WTC11 (cell line): Measurements from ENCODE around the gene PDE1A. TPM values are rescaled to one million over a fixed set of nuclear protein-coding genes. Genes with fewer than 3 reads are reported as not detected.

Source experiments
- ATAC-seq: fragments of 200-7000 bp; cut with Tn5 transposase; 2 replicates; pipeline ENCODE4 v1.10.0; 2021; ENCODE audit warnings: mild to moderate bottlenecking, moderate library complexity
- CTCF ChIA-PET: fragments of 300-600 bp; sonication (Branson Sonifier 250); formaldehyde crosslinking; loops from one replicate; lab custom pipeline; 2021; ENCODE audit warnings: antibody characterized with exemption; lab: Charles Lee
- POLR2A ChIA-PET: fragments of 350-600 bp; sonication (Branson Sonifier 250); formaldehyde crosslinking; loops from one replicate; lab custom pipeline; 2021; ENCODE audit warnings: antibody characterized with exemption; lab: Charles Lee
- DNase-seq: peaks from one replicate; pipeline ENCODE4 v3.0.0; 2021; ENCODE audit warnings: low spot score
- H3K27ac Mint-ChIP-seq: 2 replicates; pipeline ENCODE4 v1.8.0; 2021; ENCODE audit warnings: mixed read lengths
- H3K27me3 Mint-ChIP-seq: 2 replicates; pipeline ENCODE4 v1.8.0; 2021; ENCODE audit warnings: low read depth, mild to moderate bottlenecking, moderate library complexity, mixed read lengths
- H3K36me3 Mint-ChIP-seq: 2 replicates; pipeline ENCODE4 v1.8.0; 2021; ENCODE audit warnings: mixed read lengths
- H3K4me1 Mint-ChIP-seq: 2 replicates; pipeline ENCODE4 v1.8.0; 2022; ENCODE audit warnings: mixed read lengths
- H3K4me3 Mint-ChIP-seq: 2 replicates; pipeline ENCODE4 v1.8.0; 2021; ENCODE audit warnings: mild to moderate bottlenecking, moderate library complexity, mixed read lengths
- H3K9me3 Mint-ChIP-seq: 2 replicates; pipeline ENCODE4 v1.8.0; 2021; ENCODE audit warnings: mixed read lengths
- CBFB ChIP-seq: sonication (generic); formaldehyde crosslinking; IDR thresholded peaks from 2 replicates; pipeline ENCODE4 v1.8.1; 2022; ENCODE audit warnings: mild to moderate bottlenecking, low read depth, missing genetic modification reagents
- EMX1 ChIP-seq: fragments of 250-450 bp; sonication (Bioruptor Pico); IDR thresholded peaks from 2 replicates; pipeline ENCODE4 v1.8.0; 2021; ENCODE audit warnings: mild to moderate bottlenecking
- FOXJ3 ChIP-seq: sonication (generic); formaldehyde crosslinking; IDR thresholded peaks from 2 replicates; pipeline ENCODE4 v1.9.0; 2021; ENCODE audit warnings: missing genetic modification reagents, mild to moderate bottlenecking, borderline replicate concordance
- FOXK1 ChIP-seq: sonication (generic); formaldehyde crosslinking; IDR thresholded peaks from 2 replicates; pipeline ENCODE4 v1.8.0; 2022; ENCODE audit warnings: mild to moderate bottlenecking, moderate library complexity, missing genetic modification reagents
- GABPB1 ChIP-seq: sonication (generic); formaldehyde crosslinking; IDR thresholded peaks from 2 replicates; pipeline ENCODE4 v1.8.1; 2023; ENCODE audit warnings: mild to moderate bottlenecking, missing genetic modification reagents
- GRHL2 ChIP-seq: fragments of 250-450 bp; sonication (Bioruptor Pico); IDR thresholded peaks from 2 replicates; pipeline ENCODE4 v1.8.0; 2022; ENCODE audit warnings: mild to moderate bottlenecking, moderate library complexity; ENCODE audit not compliant: insufficient replicate concordance, severe bottlenecking
- HMGA2 ChIP-seq: fragments of 250-450 bp; sonication (Bioruptor Pico); IDR thresholded peaks from 2 replicates; pipeline ENCODE4 v1.4.0; 2021; ENCODE audit warnings: mild to moderate bottlenecking, moderate library complexity
- IRF2 ChIP-seq: sonication (generic); formaldehyde crosslinking; IDR thresholded peaks from 2 replicates; pipeline ENCODE4 v1.8.0; 2022; ENCODE audit warnings: low read depth, missing genetic modification reagents, borderline replicate concordance
- JAZF1 ChIP-seq: fragments of 250-450 bp; sonication (Bioruptor Pico); IDR thresholded peaks from 2 replicates; pipeline ENCODE4 v1.9.0; 2021; ENCODE audit warnings: moderate library complexity, mild to moderate bottlenecking, inconsistent platforms
- JUN ChIP-seq: sonication (generic); formaldehyde crosslinking; IDR thresholded peaks from 2 replicates; pipeline ENCODE4 v1.8.0; 2023; ENCODE audit warnings: mild to moderate bottlenecking, missing genetic modification reagents
- MXD4 ChIP-seq: fragments of 250-450 bp; sonication (Bioruptor Pico); IDR thresholded peaks from 2 replicates; pipeline ENCODE4 v1.8.0; 2021; ENCODE audit warnings: mild to moderate bottlenecking, moderate library complexity, borderline replicate concordance
- NR2C2 ChIP-seq: sonication (generic); formaldehyde crosslinking; IDR thresholded peaks from 2 replicates; pipeline ENCODE4 v1.8.0; 2022; ENCODE audit warnings: mild to moderate bottlenecking, missing genetic modification reagents
- NR3C1 ChIP-seq: sonication (generic); formaldehyde crosslinking; conservative IDR thresholded peaks from 2 replicates; pipeline ENCODE4 v1.8.1; 2023; ENCODE audit warnings: low read depth, mild to moderate bottlenecking, missing genetic modification reagents
- PRRX2 ChIP-seq: fragments of 250-450 bp; sonication (Bioruptor Pico); IDR thresholded peaks from 2 replicates; pipeline ENCODE4 v1.8.0; 2021; ENCODE audit warnings: mild to moderate bottlenecking
- TCF7 ChIP-seq: sonication (generic); formaldehyde crosslinking; IDR thresholded peaks from 2 replicates; pipeline ENCODE4 v1.8.0; 2022; ENCODE audit warnings: mild to moderate bottlenecking, low read depth, missing genetic modification reagents, moderate library complexity
- TP53 ChIP-seq: sonication (generic); formaldehyde crosslinking; IDR thresholded peaks from 2 replicates; pipeline ENCODE4 v1.8.1; 2023; ENCODE audit warnings: mild to moderate bottlenecking, missing genetic modification reagents
- ZNF232 ChIP-seq: sonication (generic); formaldehyde crosslinking; IDR thresholded peaks from 2 replicates; pipeline ENCODE4 v1.8.0; 2022; ENCODE audit warnings: mild to moderate bottlenecking, missing genetic modification reagents
- ZNF263 ChIP-seq: sonication (generic); formaldehyde crosslinking; IDR thresholded peaks from 2 replicates; pipeline ENCODE4 v1.8.1; 2022; ENCODE audit warnings: low read depth, mild to moderate bottlenecking, moderate library complexity, missing genetic modification reagents
- total RNA-seq: library from RNA; stranded (reverse); gene quantifications from 3 replicates; pipeline ENCODE4 v1.2.3, GENCODE V29; 2021
- TF ChIP-seq, protein P1 (sequence below): sonication (generic); formaldehyde crosslinking; IDR thresholded peaks from 2 replicates; pipeline ENCODE4 v1.8.0; 2023; ENCODE audit warnings: missing genetic modification reagents, mild to moderate bottlenecking, borderline replicate concordance
- TF ChIP-seq, protein P2 (sequence below): sonication (generic); formaldehyde crosslinking; IDR thresholded peaks from 2 replicates; pipeline ENCODE4 v1.8.0; 2022; ENCODE audit warnings: mild to moderate bottlenecking, missing genetic modification reagents
- TF ChIP-seq, protein P3 (sequence below): sonication (generic); formaldehyde crosslinking; IDR thresholded peaks from 2 replicates; pipeline ENCODE4 v1.8.1; 2023; ENCODE audit warnings: mild to moderate bottlenecking, missing genetic modification reagents
- TF ChIP-seq, protein P4 (sequence below): sonication (generic); formaldehyde crosslinking; conservative IDR thresholded peaks from 2 replicates; pipeline ENCODE4 v1.8.1; 2023; ENCODE audit warnings: mild to moderate bottlenecking, low read depth, missing genetic modification reagents, moderate library complexity
- TF ChIP-seq, protein P5 (sequence below): sonication (generic); formaldehyde crosslinking; IDR thresholded peaks from 2 replicates; pipeline ENCODE4 v1.8.0; 2023; ENCODE audit warnings: missing genetic modification reagents
- TF ChIP-seq, protein P6 (sequence below): fragments of 250-450 bp; sonication (Bioruptor Pico); IDR thresholded peaks from 2 replicates; pipeline ENCODE4 v1.9.0; 2021; ENCODE audit warnings: mild to moderate bottlenecking
- TF ChIP-seq, protein P7 (sequence below): sonication (generic); formaldehyde crosslinking; IDR thresholded peaks from 2 replicates; pipeline ENCODE4 v1.8.1; 2023; ENCODE audit warnings: mild to moderate bottlenecking, missing genetic modification reagents, moderate library complexity

The PDE1A gene
- total RNA-seq, 1 experiment from 2014 or later, result not detected

DNA sequence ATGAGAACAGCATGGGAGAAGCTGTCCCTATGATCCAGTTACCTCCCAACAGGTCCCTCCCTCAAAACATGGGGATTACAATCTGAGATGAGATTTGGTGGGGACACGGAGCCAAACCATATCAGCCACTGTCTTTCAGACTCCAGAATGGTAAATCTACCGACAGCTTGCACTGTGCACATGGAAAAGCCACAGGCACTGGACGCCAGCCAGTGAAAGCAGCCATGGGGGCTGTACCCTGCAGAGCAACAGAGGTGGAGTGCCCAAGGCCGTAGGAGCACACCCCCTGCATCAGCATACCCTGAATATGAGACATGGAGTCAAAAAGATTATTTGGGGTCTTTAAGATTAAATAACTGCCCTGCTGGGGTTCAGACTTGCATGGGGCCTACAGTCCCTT lies 218.4 kb downstream of the PDE1A start:
- Mint-ChIP-seq H3K4me3 (no peak overlapping the region), H3K9me3 (peaks cover 28% of the 10 kb centered on the region)
- TF ChIP-seq ZNF232 (CRISPR knock-in tag) (no peak), FOXK1 (no peak), PRRX2 (no peak), CBFB (CRISPR knock-in tag) (no peak), JUN (CRISPR knock-in tag) (no peak), NR3C1 (CRISPR knock-in tag) (no peak), EMX1 (CRISPR knock-in tag) (no peak), HMGA2 (CRISPR knock-in tag) (no peak), ZNF263 (CRISPR knock-in tag) (no peak), MXD4 (CRISPR knock-in tag) (no peak), TP53 (CRISPR knock-in tag) (no peak), JAZF1 (no peak)
- TF ChIP-seq, protein P1, sequence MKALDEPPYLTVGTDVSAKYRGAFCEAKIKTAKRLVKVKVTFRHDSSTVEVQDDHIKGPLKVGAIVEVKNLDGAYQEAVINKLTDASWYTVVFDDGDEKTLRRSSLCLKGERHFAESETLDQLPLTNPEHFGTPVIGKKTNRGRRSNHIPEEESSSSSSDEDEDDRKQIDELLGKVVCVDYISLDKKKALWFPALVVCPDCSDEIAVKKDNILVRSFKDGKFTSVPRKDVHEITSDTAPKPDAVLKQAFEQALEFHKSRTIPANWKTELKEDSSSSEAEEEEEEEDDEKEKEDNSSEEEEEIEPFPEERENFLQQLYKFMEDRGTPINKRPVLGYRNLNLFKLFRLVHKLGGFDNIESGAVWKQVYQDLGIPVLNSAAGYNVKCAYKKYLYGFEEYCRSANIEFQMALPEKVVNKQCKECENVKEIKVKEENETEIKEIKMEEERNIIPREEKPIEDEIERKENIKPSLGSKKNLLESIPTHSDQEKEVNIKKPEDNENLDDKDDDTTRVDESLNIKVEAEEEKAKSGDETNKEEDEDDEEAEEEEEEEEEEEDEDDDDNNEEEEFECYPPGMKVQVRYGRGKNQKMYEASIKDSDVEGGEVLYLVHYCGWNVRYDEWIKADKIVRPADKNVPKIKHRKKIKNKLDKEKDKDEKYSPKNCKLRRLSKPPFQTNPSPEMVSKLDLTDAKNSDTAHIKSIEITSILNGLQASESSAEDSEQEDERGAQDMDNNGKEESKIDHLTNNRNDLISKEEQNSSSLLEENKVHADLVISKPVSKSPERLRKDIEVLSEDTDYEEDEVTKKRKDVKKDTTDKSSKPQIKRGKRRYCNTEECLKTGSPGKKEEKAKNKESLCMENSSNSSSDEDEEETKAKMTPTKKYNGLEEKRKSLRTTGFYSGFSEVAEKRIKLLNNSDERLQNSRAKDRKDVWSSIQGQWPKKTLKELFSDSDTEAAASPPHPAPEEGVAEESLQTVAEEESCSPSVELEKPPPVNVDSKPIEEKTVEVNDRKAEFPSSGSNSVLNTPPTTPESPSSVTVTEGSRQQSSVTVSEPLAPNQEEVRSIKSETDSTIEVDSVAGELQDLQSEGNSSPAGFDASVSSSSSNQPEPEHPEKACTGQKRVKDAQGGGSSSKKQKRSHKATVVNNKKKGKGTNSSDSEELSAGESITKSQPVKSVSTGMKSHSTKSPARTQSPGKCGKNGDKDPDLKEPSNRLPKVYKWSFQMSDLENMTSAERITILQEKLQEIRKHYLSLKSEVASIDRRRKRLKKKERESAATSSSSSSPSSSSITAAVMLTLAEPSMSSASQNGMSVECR (CRISPR knock-in tag), result no peak
- TF ChIP-seq, protein P2, sequence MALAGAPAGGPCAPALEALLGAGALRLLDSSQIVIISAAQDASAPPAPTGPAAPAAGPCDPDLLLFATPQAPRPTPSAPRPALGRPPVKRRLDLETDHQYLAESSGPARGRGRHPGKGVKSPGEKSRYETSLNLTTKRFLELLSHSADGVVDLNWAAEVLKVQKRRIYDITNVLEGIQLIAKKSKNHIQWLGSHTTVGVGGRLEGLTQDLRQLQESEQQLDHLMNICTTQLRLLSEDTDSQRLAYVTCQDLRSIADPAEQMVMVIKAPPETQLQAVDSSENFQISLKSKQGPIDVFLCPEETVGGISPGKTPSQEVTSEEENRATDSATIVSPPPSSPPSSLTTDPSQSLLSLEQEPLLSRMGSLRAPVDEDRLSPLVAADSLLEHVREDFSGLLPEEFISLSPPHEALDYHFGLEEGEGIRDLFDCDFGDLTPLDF (CRISPR knock-in tag), result no peak
- TF ChIP-seq, protein P3, sequence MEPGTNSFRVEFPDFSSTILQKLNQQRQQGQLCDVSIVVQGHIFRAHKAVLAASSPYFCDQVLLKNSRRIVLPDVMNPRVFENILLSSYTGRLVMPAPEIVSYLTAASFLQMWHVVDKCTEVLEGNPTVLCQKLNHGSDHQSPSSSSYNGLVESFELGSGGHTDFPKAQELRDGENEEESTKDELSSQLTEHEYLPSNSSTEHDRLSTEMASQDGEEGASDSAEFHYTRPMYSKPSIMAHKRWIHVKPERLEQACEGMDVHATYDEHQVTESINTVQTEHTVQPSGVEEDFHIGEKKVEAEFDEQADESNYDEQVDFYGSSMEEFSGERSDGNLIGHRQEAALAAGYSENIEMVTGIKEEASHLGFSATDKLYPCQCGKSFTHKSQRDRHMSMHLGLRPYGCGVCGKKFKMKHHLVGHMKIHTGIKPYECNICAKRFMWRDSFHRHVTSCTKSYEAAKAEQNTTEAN, result no peak
- TF ChIP-seq, all 79 proteins: peak for 0
- POLR2A ChIA-PET, result no interaction called here
- H3K27ac Mint-ChIP-seq, result no peak overlapping the region
- peaks cover 20% of the 10 kb centered on the region for H3K4me1 Mint-ChIP-seq
- DNase-seq, result no peak
- peaks cover 14% of the 10 kb centered on the region for H3K36me3 Mint-ChIP-seq
- H3K27me3 Mint-ChIP-seq, result no peaks in the 10 kb centered on the region; the same call in 1 of the 2 replicates
- CTCF ChIA-PET, result no interaction called here
- no peak for ATAC-seq

DNA sequence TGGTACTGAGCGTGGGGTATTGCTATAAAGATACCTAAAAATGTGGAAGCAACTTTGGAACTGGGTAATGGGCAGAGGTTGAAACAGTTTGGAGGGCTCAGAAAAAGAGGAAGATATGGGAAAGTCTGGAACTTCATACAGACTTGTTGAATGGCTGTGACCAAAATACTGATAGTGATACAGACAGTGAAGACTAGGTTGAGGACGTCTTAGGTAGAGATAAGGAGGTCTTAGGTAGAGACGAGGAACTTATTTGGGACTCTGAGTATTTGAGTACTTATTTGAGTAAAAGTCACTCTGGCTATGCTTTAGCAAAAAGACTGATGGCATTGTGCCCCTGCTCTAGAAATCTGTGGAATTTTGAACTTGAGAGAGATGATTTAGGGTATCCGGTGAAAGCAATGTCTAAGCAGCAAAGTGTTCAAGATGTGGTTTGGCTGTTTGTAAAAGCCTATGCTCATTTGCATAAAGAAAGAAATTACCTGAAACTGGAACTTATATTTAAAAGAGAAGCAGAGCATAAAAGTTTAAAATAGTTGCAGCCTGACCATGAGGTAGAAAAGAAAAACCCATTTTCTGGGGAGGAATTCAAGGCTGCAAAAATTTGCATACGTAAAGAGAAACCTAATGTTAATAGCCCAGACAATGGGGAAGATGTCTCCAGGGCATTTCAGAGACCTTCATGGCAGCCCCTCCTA lies 219.6 kb downstream of the PDE1A start:
- Mint-ChIP-seq H3K36me3 (peaks cover 14% of the 10 kb centered on the region), H3K27ac (no peak overlapping the region), H3K4me3 (no peak overlapping the region), H3K9me3 (peaks cover 28% of the 10 kb centered on the region), H3K27me3 (no peaks in the 10 kb centered on the region; the same call in 1 of the 2 replicates), H3K4me1 (peaks cover 18% of the 10 kb centered on the region)
- no peak for ATAC-seq
- ChIA-PET POLR2A (no interaction called here), CTCF (no interaction called here)
- DNase-seq, result no peak
- no peak for TF ChIP-seq NR2C2
- no peak for TF ChIP-seq IRF2 (CRISPR knock-in tag)
- TF ChIP-seq FOXJ3, result no peak
- TF ChIP-seq GRHL2, result no peak
- TF ChIP-seq, protein P4, sequence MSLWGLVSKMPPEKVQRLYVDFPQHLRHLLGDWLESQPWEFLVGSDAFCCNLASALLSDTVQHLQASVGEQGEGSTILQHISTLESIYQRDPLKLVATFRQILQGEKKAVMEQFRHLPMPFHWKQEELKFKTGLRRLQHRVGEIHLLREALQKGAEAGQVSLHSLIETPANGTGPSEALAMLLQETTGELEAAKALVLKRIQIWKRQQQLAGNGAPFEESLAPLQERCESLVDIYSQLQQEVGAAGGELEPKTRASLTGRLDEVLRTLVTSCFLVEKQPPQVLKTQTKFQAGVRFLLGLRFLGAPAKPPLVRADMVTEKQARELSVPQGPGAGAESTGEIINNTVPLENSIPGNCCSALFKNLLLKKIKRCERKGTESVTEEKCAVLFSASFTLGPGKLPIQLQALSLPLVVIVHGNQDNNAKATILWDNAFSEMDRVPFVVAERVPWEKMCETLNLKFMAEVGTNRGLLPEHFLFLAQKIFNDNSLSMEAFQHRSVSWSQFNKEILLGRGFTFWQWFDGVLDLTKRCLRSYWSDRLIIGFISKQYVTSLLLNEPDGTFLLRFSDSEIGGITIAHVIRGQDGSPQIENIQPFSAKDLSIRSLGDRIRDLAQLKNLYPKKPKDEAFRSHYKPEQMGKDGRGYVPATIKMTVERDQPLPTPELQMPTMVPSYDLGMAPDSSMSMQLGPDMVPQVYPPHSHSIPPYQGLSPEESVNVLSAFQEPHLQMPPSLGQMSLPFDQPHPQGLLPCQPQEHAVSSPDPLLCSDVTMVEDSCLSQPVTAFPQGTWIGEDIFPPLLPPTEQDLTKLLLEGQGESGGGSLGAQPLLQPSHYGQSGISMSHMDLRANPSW (CRISPR knock-in tag), result no peak
- TF ChIP-seq, protein P5, sequence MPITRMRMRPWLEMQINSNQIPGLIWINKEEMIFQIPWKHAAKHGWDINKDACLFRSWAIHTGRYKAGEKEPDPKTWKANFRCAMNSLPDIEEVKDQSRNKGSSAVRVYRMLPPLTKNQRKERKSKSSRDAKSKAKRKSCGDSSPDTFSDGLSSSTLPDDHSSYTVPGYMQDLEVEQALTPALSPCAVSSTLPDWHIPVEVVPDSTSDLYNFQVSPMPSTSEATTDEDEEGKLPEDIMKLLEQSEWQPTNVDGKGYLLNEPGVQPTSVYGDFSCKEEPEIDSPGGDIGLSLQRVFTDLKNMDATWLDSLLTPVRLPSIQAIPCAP (CRISPR knock-in tag), result no peak
- TF ChIP-seq TCF7 (CRISPR knock-in tag), result no peak
- TF ChIP-seq GABPB1 (CRISPR knock-in tag), result no peak
- TF ChIP-seq, protein P6, sequence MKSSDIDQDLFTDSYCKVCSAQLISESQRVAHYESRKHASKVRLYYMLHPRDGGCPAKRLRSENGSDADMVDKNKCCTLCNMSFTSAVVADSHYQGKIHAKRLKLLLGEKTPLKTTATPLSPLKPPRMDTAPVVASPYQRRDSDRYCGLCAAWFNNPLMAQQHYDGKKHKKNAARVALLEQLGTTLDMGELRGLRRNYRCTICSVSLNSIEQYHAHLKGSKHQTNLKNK (CRISPR knock-in tag), result no peak
- TF ChIP-seq, protein P7, sequence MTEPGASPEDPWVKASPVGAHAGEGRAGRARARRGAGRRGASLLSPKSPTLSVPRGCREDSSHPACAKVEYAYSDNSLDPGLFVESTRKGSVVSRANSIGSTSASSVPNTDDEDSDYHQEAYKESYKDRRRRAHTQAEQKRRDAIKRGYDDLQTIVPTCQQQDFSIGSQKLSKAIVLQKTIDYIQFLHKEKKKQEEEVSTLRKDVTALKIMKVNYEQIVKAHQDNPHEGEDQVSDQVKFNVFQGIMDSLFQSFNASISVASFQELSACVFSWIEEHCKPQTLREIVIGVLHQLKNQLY (CRISPR knock-in tag), result no peak
